K562 (cell line): ENCODE measurements around the gene RIPOR1. TPM values are rescaled to one million over a fixed set of nuclear protein-coding genes. Genes with fewer than 3 reads are reported as not detected.

ENCODE experiments used
- ARID2 ChIP-seq: fragments of 450-650 bp; IDR thresholded peaks from 2 replicates; pipeline ENCODE4 v1.6.1; 2017; ENCODE audit warnings: antibody characterized with exemption, mild to moderate bottlenecking
- DACH1 ChIP-seq: fragments of 450-650 bp; IDR thresholded peaks from 2 replicates; pipeline ENCODE4 v1.6.1; 2018; ENCODE audit not compliant: partially characterized antibody
- ELF2 ChIP-seq: fragments of 250-450 bp; sonication (Bioruptor Pico); IDR thresholded peaks from 2 replicates; pipeline ENCODE4 v1.5.0; 2021; ENCODE audit warnings: mild to moderate bottlenecking
- HLTF ChIP-seq: fragments of 450-650 bp; IDR thresholded peaks from 2 replicates; pipeline ENCODE4 v1.6.1; 2016
- KAT2B ChIP-seq: IDR thresholded peaks from one replicate; pipeline ENCODE4 v1.6.1; 2012; ENCODE audit warnings: low read depth, mild to moderate bottlenecking, control low read depth, inconsistent platforms, low read length, moderate library complexity
- MYNN ChIP-seq, 2 experiments: sonication (generic); formaldehyde crosslinking in 1 of 2; IDR thresholded peaks; 2 replicates each; pipeline versions ENCODE4 v1.5.0 to v1.6.1; 2016 to 2020; ENCODE audit warnings: antibody characterized with exemption in 1 of 2, missing genetic modification reagents in 1 of 2
- NFE2 ChIP-seq: IDR thresholded peaks from 2 replicates; pipeline ENCODE4 v1.6.1; 2014; ENCODE audit warnings: antibody characterized with exemption, low read depth
- RB1 ChIP-seq: fragments of 450-650 bp; IDR thresholded peaks from 2 replicates; pipeline ENCODE4 v1.6.1; 2017; ENCODE audit warnings: low read depth, mild to moderate bottlenecking
- SRF ChIP-seq, 2 experiments: fragments of 250-450, 450-650 bp in 1 of 2; sonication (Bioruptor Pico) in 1 of 2; sonication (generic) in 1 of 2; formaldehyde crosslinking; IDR thresholded peaks; 2 replicates each; pipeline versions ENCODE4 v1.5.0 to v1.5.1; 2020 to 2022; ENCODE audit warnings: mild to moderate bottlenecking in 1 of 2, missing genetic modification reagents in 1 of 2
- TAF7 ChIP-seq: fragments of 450-650 bp; IDR thresholded peaks from 2 replicates; pipeline ENCODE4 v1.6.1; 2016; ENCODE audit warnings: missing genetic modification characterization, missing compliant biosample characterization
- ZFP30 ChIP-seq: fragments of 250-450 bp; sonication (Bioruptor Pico); IDR thresholded peaks from 2 replicates; pipeline ENCODE4 v1.8.0; 2022; ENCODE audit warnings: moderate library complexity, mild to moderate bottlenecking, inconsistent platforms, borderline replicate concordance
- ZNF3 ChIP-seq: fragments of 250-450 bp; sonication (Bioruptor Pico); IDR thresholded peaks from 2 replicates; pipeline ENCODE4 v1.5.0; 2021; ENCODE audit warnings: mild to moderate bottlenecking, moderate library complexity
- ZNF589 ChIP-seq: fragments of 200-800 bp; sonication (Bioruptor generic); IDR thresholded peaks from 2 replicates; pipeline ENCODE4 v1.6.1; 2016; ENCODE audit warnings: low read depth, missing genetic modification characterization, missing compliant biosample characterization
- polyA plus RNA-seq, 8 experiments: library from polyadenylated mRNA; depleted of rRNA in 4 of 8; stranded (reverse) in 5 of 8; unstranded in 3 of 8; fragments of >200 nt; fragmentation: Nextera tagmentation in 2 of 8; fragmentation: Illumina TruSeq in 1 of 8; extraction: Ambion mirVana in 2 of 8; extraction: Trizol in 1 of 8; gene quantifications; 2 replicates each; pipeline versions ENCODE4 v1.2.1 to v1.2.3, GENCODE V29; 2011 to 2014; ENCODE audit warnings: inconsistent platforms in 1 of 8, missing spikeins in 1 of 8
- total RNA-seq, 7 experiments: library from RNA; depleted of rRNA in 6 of 7; stranded (reverse); fragments of >200 nt in 6 of 7; fragmentation: Illumina TruSeq in 2 of 7; extraction: Trizol in 2 of 7; gene quantifications; 2 replicates each; pipeline versions ENCODE4 v1.2.1 to v1.2.3, GENCODE V29; 2011 to 2021; ENCODE audit warnings: low replicate concordance in 1 of 7
- TF ChIP-seq, protein P1 (sequence below): fragments of 250-450 bp; sonication (Bioruptor Pico); IDR thresholded peaks from 2 replicates; pipeline ENCODE4 v1.6.1; 2021; ENCODE audit warnings: mild to moderate bottlenecking
- TF ChIP-seq, protein P2 (sequence below): sonication (generic); formaldehyde crosslinking; IDR thresholded peaks from 2 replicates; pipeline ENCODE4 v1.5.0; 2020; ENCODE audit warnings: missing genetic modification reagents
- TF ChIP-seq, protein P3 (sequence below): sonication (generic); formaldehyde crosslinking; IDR thresholded peaks from 2 replicates; pipeline ENCODE4 v1.8.0; 2023; ENCODE audit warnings: missing genetic modification reagents, mild to moderate bottlenecking, borderline replicate concordance
- TF ChIP-seq, protein P4 (sequence below), 2 experiments: fragments of 450-650 bp; IDR thresholded peaks; 2 replicates each; pipeline ENCODE4 v1.6.1; 2018; ENCODE audit warnings: mild to moderate bottlenecking in 2 of 2, low read depth in 1 of 2; ENCODE audit not compliant: partially characterized antibody in 2 of 2

RIPOR1 gene
- total and polyA plus RNA-seq, 9 of the 15 experiments (the other 6 are each of a cell fraction or from before 2014, with no cell fraction given): 0.36 to 31.1 (median 3.0) TPM

DNA sequence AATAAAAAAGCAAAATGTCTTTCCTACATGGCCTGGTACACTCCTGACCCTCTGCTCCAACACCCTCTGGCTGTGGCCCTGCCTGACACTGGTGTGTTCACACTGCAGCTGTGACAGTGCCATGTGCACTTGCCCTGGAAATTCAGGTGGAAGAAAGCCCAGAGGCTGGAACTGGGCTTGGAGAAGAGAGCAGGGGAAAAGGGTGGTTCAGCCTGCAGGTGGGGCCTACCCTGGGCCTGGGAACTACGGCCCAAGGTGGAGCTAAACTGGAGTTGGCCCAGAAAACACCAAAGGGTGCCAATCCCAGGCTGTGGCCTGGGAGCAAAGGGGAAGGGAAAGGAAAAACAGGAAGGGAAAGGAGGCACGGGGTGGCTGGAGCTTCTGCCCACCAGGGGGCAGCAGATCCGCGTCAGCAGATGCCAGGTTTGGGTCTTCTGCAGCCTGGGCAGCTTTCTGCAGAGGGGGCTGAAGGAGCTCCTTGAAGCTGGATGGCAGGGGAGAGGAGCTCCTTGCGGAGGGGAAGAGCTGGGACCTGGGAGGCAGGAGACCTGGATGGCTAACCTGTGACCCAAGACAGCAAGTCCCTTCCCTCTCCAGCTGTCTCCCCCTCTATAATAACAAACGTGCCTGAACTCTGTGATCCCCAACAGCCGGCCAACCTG, 18.3 kb downstream of the RIPOR1 start (continued):
- TF ChIP-seq ELF2 (no peak; the same call in 1 of the 2 replicates), SRF (CRISPR knock-in tag; IDR thresholded peaks at IDR 0.05) (no peak), KAT2B (no peak), MYNN (IDR thresholded peaks at IDR 0.05) (0 out of 2 replicates have a peak, but pooled peaks have one; percentile 28), MYNN (CRISPR knock-in tag; IDR thresholded peaks at IDR 0.05) (no peak), HLTF (0 out of 2 replicates have a peak, but pooled peaks have one; percentile 27), TAF7 (tag) (no peak), ARID2 (peak; percentile 62; the same call in 1 of the 2 replicates), NFE2 (no peak), DACH1 (no peak), ZNF589 (CRISPR knock-in tag) (no peak), ZNF3 (CRISPR knock-in tag) (no peak), ZFP30 (CRISPR knock-in tag) (no peak), RB1 (0 out of 2 replicates have a peak, but pooled peaks have one; percentile 16)
- TF ChIP-seq, protein P1, sequence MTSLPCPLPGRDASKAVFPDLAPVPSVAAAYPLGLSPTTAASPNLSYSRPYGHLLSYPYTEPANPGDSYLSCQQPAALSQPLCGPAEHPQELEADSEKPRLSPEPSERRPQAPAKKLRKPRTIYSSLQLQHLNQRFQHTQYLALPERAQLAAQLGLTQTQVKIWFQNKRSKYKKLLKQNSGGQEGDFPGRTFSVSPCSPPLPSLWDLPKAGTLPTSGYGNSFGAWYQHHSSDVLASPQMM (CRISPR knock-in tag): no peak
- TF ChIP-seq, protein P2, sequence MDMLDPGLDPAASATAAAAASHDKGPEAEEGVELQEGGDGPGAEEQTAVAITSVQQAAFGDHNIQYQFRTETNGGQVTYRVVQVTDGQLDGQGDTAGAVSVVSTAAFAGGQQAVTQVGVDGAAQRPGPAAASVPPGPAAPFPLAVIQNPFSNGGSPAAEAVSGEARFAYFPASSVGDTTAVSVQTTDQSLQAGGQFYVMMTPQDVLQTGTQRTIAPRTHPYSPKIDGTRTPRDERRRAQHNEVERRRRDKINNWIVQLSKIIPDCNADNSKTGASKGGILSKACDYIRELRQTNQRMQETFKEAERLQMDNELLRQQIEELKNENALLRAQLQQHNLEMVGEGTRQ (CRISPR knock-in tag): peak; percentile 14; the same call in 1 of the 2 replicates
- TF ChIP-seq, protein P3, sequence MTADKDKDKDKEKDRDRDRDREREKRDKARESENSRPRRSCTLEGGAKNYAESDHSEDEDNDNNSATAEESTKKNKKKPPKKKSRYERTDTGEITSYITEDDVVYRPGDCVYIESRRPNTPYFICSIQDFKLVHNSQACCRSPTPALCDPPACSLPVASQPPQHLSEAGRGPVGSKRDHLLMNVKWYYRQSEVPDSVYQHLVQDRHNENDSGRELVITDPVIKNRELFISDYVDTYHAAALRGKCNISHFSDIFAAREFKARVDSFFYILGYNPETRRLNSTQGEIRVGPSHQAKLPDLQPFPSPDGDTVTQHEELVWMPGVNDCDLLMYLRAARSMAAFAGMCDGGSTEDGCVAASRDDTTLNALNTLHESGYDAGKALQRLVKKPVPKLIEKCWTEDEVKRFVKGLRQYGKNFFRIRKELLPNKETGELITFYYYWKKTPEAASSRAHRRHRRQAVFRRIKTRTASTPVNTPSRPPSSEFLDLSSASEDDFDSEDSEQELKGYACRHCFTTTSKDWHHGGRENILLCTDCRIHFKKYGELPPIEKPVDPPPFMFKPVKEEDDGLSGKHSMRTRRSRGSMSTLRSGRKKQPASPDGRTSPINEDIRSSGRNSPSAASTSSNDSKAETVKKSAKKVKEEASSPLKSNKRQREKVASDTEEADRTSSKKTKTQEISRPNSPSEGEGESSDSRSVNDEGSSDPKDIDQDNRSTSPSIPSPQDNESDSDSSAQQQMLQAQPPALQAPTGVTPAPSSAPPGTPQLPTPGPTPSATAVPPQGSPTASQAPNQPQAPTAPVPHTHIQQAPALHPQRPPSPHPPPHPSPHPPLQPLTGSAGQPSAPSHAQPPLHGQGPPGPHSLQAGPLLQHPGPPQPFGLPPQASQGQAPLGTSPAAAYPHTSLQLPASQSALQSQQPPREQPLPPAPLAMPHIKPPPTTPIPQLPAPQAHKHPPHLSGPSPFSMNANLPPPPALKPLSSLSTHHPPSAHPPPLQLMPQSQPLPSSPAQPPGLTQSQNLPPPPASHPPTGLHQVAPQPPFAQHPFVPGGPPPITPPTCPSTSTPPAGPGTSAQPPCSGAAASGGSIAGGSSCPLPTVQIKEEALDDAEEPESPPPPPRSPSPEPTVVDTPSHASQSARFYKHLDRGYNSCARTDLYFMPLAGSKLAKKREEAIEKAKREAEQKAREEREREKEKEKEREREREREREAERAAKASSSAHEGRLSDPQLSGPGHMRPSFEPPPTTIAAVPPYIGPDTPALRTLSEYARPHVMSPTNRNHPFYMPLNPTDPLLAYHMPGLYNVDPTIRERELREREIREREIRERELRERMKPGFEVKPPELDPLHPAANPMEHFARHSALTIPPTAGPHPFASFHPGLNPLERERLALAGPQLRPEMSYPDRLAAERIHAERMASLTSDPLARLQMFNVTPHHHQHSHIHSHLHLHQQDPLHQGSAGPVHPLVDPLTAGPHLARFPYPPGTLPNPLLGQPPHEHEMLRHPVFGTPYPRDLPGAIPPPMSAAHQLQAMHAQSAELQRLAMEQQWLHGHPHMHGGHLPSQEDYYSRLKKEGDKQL (CRISPR knock-in tag): peak; percentile 83; the same call in 1 of the 2 replicates
- TF ChIP-seq, protein P4, sequence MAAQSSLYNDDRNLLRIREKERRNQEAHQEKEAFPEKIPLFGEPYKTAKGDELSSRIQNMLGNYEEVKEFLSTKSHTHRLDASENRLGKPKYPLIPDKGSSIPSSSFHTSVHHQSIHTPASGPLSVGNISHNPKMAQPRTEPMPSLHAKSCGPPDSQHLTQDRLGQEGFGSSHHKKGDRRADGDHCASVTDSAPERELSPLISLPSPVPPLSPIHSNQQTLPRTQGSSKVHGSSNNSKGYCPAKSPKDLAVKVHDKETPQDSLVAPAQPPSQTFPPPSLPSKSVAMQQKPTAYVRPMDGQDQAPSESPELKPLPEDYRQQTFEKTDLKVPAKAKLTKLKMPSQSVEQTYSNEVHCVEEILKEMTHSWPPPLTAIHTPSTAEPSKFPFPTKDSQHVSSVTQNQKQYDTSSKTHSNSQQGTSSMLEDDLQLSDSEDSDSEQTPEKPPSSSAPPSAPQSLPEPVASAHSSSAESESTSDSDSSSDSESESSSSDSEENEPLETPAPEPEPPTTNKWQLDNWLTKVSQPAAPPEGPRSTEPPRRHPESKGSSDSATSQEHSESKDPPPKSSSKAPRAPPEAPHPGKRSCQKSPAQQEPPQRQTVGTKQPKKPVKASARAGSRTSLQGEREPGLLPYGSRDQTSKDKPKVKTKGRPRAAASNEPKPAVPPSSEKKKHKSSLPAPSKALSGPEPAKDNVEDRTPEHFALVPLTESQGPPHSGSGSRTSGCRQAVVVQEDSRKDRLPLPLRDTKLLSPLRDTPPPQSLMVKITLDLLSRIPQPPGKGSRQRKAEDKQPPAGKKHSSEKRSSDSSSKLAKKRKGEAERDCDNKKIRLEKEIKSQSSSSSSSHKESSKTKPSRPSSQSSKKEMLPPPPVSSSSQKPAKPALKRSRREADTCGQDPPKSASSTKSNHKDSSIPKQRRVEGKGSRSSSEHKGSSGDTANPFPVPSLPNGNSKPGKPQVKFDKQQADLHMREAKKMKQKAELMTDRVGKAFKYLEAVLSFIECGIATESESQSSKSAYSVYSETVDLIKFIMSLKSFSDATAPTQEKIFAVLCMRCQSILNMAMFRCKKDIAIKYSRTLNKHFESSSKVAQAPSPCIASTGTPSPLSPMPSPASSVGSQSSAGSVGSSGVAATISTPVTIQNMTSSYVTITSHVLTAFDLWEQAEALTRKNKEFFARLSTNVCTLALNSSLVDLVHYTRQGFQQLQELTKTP (IDR thresholded peaks at IDR 0.05; ENCODE audit: low read depth in 1 of 2, partially characterized antibody in 2 of 2): peak in 1 of 2 experiments; percentile 34
